Lung (tissue), 12 donors: ENCODE results near the gene ULK4. TPM values are rescaled to one million over a fixed set of nuclear protein-coding genes. Genes with fewer than 3 reads are reported as not detected.

Experiments
- ATAC-seq: fragments of 200-7000 bp; cut with Tn5 transposase; one replicate; pipeline ENCODE4 v1.9.1; 2020; ENCODE audit warnings: moderate number of reproducible peaks; ENCODE audit not compliant: insufficient read depth, low FRiP score
- DNase-seq, 3 donors: peaks; one replicate each; pipeline ENCODE4 v3.0.0-alpha.2; 2013 to 2017
- H3K27ac ChIP-seq, 2 donors: one replicate each; pipeline ENCODE4 v1.5.1; 2013; ENCODE audit warnings: mild to moderate bottlenecking in 2 of 2, moderate library complexity in 2 of 2, control low read depth in 1 of 2, inconsistent platforms in 1 of 2, low read depth in 1 of 2, low read length in 1 of 2
- H3K27me3 ChIP-seq, 3 donors: one replicate each; pipeline ENCODE4 v1.5.1; 2013; ENCODE audit warnings: low read length in 2 of 3; ENCODE audit not compliant: control insufficient read depth in 3 of 3, insufficient read depth in 3 of 3
- H3K36me3 ChIP-seq, 4 donors: one replicate each; pipeline ENCODE4 v1.5.1; 2013; ENCODE audit warnings: low read length in 4 of 4, mild to moderate bottlenecking in 1 of 4, moderate library complexity in 1 of 4; ENCODE audit not compliant: control insufficient read depth in 4 of 4, insufficient read depth in 4 of 4
- H3K4me1 ChIP-seq, 5 donors: one replicate each; pipeline ENCODE4 v1.5.1; 2013; ENCODE audit warnings: low read length in 5 of 5, mild to moderate bottlenecking in 2 of 5, moderate library complexity in 1 of 5; ENCODE audit not compliant: control insufficient read depth in 5 of 5, insufficient read depth in 5 of 5
- H3K4me3 ChIP-seq: one replicate; pipeline ENCODE4 v1.5.1; 2013; ENCODE audit warnings: mild to moderate bottlenecking, control low read depth, moderate library complexity
- H3K9ac ChIP-seq, 2 donors: one replicate each; pipeline ENCODE4 v1.5.1; 2013; ENCODE audit warnings: low read length in 2 of 2, control low read depth in 1 of 2; ENCODE audit not compliant: insufficient read depth in 1 of 2
- H3K9me3 ChIP-seq, 4 donors: one replicate each; pipeline ENCODE4 v1.5.1; 2013; ENCODE audit warnings: low read length in 3 of 4, mild to moderate bottlenecking in 1 of 4, moderate library complexity in 1 of 4; ENCODE audit not compliant: control insufficient read depth in 4 of 4, insufficient read depth in 3 of 4
- WGBS, 2 donors: extraction: QIAGEN DNeasy Blood & Tissue Kit; methylation state at CpG; one replicate each; pipeline ENCODE4 v1.1.7; 2013; 5-methylcytosine and 5-hydroxymethylcytosine counted together
- polyA plus RNA-seq, 2 donors: library from polyadenylated mRNA; stranded (reverse); fragments of 200-250 nt; gene quantifications; one replicate each; pipeline ENCODE4 v1.2.1, GENCODE V29; 2013
- total RNA-seq, 2 donors: library from RNA; depleted of rRNA in 1 of 2; stranded (reverse); fragments of >200 nt in 1 of 2; gene quantifications; one replicate each; pipeline ENCODE4 v1.2.1, GENCODE V29; 2014 to 2021
- TF ChIP-seq, protein P1 (sequence below): IDR thresholded peaks from 2 replicates; pipeline ENCODE4 v1.5.1; 2012; ENCODE audit warnings: mild to moderate bottlenecking; ENCODE audit errors: control extremely low read depth, extremely low read depth
- donor health status: control.
- donor health status: control.
- donor health status: Bipolar disorder and iron deficiency.
- donor health status: healthy.
- donor health status: DM: yes; HTN: yes; CAD: no.

ULK4 gene
- total and polyA plus RNA-seq, 4 donors, result 2.8 to 56.0 (median 12.6) TPM

DNA sequence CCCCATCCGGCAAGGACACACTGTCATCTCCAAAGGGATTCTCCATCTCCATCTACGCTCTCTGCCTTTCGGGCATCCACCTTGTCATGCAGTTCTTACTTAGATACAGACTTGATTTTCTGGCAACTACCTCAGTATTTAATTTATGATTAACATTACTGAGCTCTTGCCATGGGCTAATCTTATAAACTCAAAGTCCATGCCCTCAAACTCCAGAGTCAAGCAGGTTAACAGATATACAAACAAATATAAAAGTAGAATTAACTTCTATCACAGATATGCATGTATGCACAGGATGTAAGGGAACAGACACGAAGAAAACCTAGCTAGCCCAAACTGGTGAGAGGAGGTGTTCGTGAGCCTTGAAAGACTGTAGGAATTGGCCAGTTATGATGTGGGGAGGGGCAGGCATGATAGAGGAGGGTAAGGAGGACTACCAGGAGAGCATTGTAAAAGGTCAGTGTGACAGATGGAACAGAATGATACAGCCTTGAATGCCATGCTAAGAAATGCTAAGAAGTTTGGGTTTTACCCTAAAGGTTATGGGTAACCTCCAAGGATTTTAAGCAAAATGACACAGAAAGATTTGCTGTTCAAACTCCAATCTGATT, 334.3 kb downstream of the ULK4 start:
- Histone ChIP-seq H3K4me3 (no peak overlapping the region), H3K4me1 (peaks cover 0 to 7% (median 0%) of the 10 kb centered on the region in 5 donors), H3K27ac (no peak overlapping the region), H3K9me3 (no peaks in the 10 kb centered on the region), H3K36me3 (no peaks in the 10 kb centered on the region), H3K9ac (no peak overlapping the region), H3K27me3 (no peaks in the 10 kb centered on the region)
- TF ChIP-seq, protein P1, sequence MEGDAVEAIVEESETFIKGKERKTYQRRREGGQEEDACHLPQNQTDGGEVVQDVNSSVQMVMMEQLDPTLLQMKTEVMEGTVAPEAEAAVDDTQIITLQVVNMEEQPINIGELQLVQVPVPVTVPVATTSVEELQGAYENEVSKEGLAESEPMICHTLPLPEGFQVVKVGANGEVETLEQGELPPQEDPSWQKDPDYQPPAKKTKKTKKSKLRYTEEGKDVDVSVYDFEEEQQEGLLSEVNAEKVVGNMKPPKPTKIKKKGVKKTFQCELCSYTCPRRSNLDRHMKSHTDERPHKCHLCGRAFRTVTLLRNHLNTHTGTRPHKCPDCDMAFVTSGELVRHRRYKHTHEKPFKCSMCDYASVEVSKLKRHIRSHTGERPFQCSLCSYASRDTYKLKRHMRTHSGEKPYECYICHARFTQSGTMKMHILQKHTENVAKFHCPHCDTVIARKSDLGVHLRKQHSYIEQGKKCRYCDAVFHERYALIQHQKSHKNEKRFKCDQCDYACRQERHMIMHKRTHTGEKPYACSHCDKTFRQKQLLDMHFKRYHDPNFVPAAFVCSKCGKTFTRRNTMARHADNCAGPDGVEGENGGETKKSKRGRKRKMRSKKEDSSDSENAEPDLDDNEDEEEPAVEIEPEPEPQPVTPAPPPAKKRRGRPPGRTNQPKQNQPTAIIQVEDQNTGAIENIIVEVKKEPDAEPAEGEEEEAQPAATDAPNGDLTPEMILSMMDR, result no peak
- DNase-seq (no peak), ATAC-seq (no peak)
- 91 to 92% methylated on average over 5 of the region's 5 CpGs for WGBS, 2 donors

DNA sequence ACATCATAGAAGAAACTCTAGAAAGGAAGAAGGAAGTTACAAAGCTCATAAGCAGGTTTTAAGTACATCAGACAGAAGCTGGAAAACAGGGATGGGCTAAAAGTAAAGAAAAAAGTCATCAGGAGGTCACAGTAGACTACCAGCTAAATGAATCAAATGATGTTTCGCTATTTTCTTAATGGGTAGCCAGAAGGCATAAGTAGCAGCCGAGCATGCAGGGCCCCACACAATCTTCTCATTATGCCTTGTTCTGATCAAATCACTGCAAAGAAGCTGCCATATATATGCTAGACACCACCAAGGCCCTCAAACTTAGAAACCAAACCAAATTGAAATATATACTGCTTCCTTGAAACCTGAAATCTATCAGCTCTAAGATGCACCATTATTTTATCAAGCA, 349.1 kb downstream of the ULK4 start:
- ATAC-seq, result no peak
- Histone ChIP-seq H3K27me3 (no peaks in the 10 kb centered on the region), H3K4me1 (no peaks in the 10 kb centered on the region), H3K36me3 (peaks cover 0 to 1% (median 0%) of the 10 kb centered on the region in 4 donors), H3K9ac (no peak overlapping the region), H3K9me3 (peaks cover 0 to 2% (median 0%) of the 10 kb centered on the region in 4 donors), H3K4me3 (no peak overlapping the region), H3K27ac (no peak overlapping the region)
- TF ChIP-seq, protein P1, result no peak
- WGBS, 2 donors, result 50 to 96% methylated on average over 2 of the region's 2 CpGs
- no peak for DNase-seq

DNA sequence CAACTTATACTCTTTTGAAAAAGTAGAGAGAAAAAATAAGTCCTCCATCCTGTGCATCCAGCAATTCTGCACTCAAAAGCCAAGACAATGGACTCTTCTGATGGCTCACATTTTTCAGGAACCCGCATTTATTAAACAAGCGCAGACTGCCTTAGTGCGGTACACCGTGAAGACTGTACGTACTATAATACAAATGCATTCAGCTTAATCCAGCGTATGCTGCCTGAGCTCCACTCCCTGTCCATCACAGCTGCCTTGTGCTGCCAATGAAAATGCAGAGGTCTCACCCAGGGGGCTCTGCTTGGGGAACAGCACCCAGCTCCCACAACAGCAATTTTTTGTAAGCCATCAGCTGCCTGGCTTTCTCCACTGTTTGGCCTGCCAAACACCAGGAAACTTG, 350.9 kb downstream of the ULK4 start:
- 98% methylated on average over 6 of the region's 6 CpGs for WGBS, 2 donors
- DNase-seq (no peak), ATAC-seq (no peak)
- H3K27ac ChIP-seq, result no peak overlapping the region
- no peak overlapping the region for H3K9ac ChIP-seq
- no peaks in the 10 kb centered on the region for H3K4me1 ChIP-seq
- TF ChIP-seq, protein P1, result no peak
- H3K36me3 ChIP-seq, result peaks cover 0 to 1% (median 0%) of the 10 kb centered on the region in 4 donors
- no peak overlapping the region for H3K4me3 ChIP-seq
- no peaks in the 10 kb centered on the region for H3K9me3 ChIP-seq
- no peaks in the 10 kb centered on the region for H3K27me3 ChIP-seq

DNA sequence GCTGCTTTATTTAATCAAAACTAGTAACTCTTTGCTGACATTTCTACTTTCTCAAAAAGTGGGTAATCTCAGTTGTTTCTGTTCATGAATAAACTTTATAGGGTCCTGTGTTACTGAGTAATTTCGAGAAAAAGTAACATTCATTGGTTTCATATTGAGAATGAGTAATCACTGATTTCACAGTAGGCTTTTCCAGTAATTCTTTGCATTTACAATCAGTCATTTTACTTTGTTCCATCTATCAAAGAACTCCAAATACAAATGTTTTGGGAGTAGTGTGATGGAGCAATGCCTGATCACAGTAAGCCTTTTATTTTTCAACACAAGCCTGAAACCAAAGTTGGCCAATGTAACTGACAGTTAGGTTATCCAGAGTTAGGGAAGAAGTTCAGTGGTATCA, 353.6 kb downstream of the ULK4 start:
- ATAC-seq, result no peak
- TF ChIP-seq, protein P1, result no peak
- Histone ChIP-seq H3K9me3 (no peaks in the 10 kb centered on the region), H3K36me3 (peaks cover 0 to 1% (median 0%) of the 10 kb centered on the region in 4 donors), H3K4me3 (no peak overlapping the region), H3K9ac (no peak overlapping the region), H3K4me1 (no peaks in the 10 kb centered on the region), H3K27ac (no peak overlapping the region), H3K27me3 (no peaks in the 10 kb centered on the region)
- DNase-seq, result no peak
- WGBS, 2 donors, result 85 to 95% methylated on average over 1 of the region's 1 CpG
